ENCODE data around the gene RDH13. TPM values are rescaled to one million over a fixed set of nuclear protein-coding genes. Genes with fewer than 3 reads are reported as not detected.
A peak's percentile ranks its signal among the peaks of the same experiment; 100 is the strongest.

RDH13 gene
- total and polyA plus RNA-seq, 10 of the 15 experiments (the other 5 are each of a cell fraction or from before 2014, with no cell fraction given): 1.3 to 11.6 (median 8.9) TPM

DNA sequence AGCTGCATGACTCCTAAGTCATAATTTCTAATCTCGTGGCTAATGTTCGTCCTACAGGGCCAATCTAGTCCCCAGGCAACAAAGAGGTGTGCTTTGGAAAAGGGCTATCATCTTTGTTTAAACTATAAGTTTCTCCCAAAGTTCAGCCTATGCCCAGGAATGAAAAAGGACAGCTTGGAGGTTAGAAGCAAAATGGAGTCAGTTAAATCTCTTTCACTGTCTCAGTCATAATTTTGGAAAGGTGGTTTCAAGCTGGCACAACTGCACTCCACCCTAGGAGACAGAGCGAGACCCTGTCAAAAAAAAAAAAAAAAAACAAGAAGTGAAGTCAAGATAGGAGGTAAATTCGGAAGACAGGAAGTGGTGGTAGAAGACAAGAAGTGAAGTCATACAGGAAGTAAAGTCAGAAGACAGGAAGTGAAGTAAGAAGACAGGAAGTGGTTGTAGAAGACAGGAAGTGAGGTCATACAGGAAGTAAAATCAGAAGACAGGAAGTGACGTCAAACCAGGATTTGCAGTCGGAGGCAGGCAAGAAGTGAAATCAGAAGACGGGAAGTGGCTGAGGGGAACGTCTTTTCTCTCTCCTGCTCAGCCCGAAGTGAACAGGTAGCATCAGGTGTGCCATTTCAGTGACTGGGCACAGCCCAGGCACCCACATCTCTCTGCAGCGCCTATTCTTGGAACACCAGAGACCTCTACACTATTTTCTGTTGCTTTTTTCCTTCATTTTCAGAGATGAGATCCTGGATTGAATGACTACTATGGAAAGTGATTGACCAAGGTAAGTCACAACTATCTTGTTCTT lies 57.1 kb downstream of the RDH13 start:
- peak overlapping the region; percentile 38; the same call in 1 of the 2 replicates for H3K4me2 ChIP-seq (ENCODE audit: control insufficient read depth, insufficient read depth)
- in situ Hi-C loops (cut with MboI) (no loop called here), intact Hi-C loops (cut with micrococcal nuclease; ENCODE audit: unreplicated experiment) (no loop called here)
- no peak for ATAC-seq
- H3K4me1 ChIP-seq (ENCODE audit: control insufficient read depth, insufficient read depth, low read length): no peaks in the 10 kb centered on the region
- peak overlapping the region; percentile 82 for H2AFZ ChIP-seq (ENCODE audit: control insufficient read depth, low read depth, low read length)
- no peaks in the 10 kb centered on the region for H4K20me1 ChIP-seq (ENCODE audit: control insufficient read depth, insufficient read depth)
- peak; percentile 64 for DNase-seq (ENCODE audit: low read depth, low spot score)
- ChIA-PET SMC1A (ENCODE audit: uncharacterized antibody, unreplicated experiment) (no interaction called here), RAD21 (ENCODE audit: unreplicated experiment) (no interaction called here), CTCF (no interaction called here), POLR2A (interaction anchor here (0.6 kb wide), 1 partner anchor 38 kb away, joined by 4 read pairs; no protein-coding TSS in a partner anchor)
- FAIRE-seq: peak; percentile 7
- BruUV-seq (replicated peaks): no TSS peak
- no peaks in the 10 kb centered on the region for H3K79me2 ChIP-seq (ENCODE audit: control insufficient read depth, insufficient read depth, low read length)
- no peaks in the 10 kb centered on the region for H3K27me3 ChIP-seq (replicated peaks in 1 of 2; ENCODE audit: control insufficient read depth in 2 of 2, insufficient read depth in 2 of 2, low read length in 1 of 2)
- H3K9me3 ChIP-seq (replicated peaks; ENCODE audit: control insufficient read depth, insufficient read depth, low read length): peaks cover 12% of the 10 kb centered on the region
- H3K27ac ChIP-seq (ENCODE audit: control insufficient read depth, insufficient read depth): peak overlapping the region; percentile 12; the same call in 1 of the 2 replicates
- H3K9ac ChIP-seq (ENCODE audit: control insufficient read depth, insufficient read depth, low read length): no peak overlapping the region
- peak overlapping the region; percentile 46; the same call in 1 of the 2 replicates for H3K4me3 ChIP-seq
- H3K36me3 ChIP-seq (ENCODE audit: control insufficient read depth in 2 of 2, insufficient read depth in 2 of 2, low read length in 1 of 2): no peaks in the 10 kb centered on the region
- 18% methylated on average over 10 of the region's 10 CpGs for WGBS (ENCODE audit: insufficient coverage, insufficient replicate concordance, low lambda C conversion rate, missing lambda C conversion rate)
- TF ChIP-seq NFXL1 (IDR thresholded peaks at IDR 0.05; ENCODE audit: borderline replicate concordance): no peak
- TF ChIP-seq, protein P1, sequence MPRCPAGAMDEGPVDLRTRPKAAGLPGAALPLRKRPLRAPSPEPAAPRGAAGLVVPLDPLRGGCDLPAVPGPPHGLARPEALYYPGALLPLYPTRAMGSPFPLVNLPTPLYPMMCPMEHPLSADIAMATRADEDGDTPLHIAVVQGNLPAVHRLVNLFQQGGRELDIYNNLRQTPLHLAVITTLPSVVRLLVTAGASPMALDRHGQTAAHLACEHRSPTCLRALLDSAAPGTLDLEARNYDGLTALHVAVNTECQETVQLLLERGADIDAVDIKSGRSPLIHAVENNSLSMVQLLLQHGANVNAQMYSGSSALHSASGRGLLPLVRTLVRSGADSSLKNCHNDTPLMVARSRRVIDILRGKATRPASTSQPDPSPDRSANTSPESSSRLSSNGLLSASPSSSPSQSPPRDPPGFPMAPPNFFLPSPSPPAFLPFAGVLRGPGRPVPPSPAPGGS (IDR thresholded peaks at IDR 0.05; ENCODE audit: borderline replicate concordance, insufficient read depth, low read depth, low read length, poor library complexity, severe bottlenecking): no peak
- TF ChIP-seq, protein P2, sequence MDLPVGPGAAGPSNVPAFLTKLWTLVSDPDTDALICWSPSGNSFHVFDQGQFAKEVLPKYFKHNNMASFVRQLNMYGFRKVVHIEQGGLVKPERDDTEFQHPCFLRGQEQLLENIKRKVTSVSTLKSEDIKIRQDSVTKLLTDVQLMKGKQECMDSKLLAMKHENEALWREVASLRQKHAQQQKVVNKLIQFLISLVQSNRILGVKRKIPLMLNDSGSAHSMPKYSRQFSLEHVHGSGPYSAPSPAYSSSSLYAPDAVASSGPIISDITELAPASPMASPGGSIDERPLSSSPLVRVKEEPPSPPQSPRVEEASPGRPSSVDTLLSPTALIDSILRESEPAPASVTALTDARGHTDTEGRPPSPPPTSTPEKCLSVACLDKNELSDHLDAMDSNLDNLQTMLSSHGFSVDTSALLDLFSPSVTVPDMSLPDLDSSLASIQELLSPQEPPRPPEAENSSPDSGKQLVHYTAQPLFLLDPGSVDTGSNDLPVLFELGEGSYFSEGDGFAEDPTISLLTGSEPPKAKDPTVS (IDR thresholded peaks at IDR 0.05; ENCODE audit: low read depth, low read length): no peak
- peak; percentile 97 for TF ChIP-seq ATF7 (IDR thresholded peaks at IDR 0.05; ENCODE audit: low read depth)
- no peak for TF ChIP-seq TCF7 (IDR thresholded peaks at IDR 0.05; ENCODE audit: borderline replicate concordance)
- TF ChIP-seq, protein P3, sequence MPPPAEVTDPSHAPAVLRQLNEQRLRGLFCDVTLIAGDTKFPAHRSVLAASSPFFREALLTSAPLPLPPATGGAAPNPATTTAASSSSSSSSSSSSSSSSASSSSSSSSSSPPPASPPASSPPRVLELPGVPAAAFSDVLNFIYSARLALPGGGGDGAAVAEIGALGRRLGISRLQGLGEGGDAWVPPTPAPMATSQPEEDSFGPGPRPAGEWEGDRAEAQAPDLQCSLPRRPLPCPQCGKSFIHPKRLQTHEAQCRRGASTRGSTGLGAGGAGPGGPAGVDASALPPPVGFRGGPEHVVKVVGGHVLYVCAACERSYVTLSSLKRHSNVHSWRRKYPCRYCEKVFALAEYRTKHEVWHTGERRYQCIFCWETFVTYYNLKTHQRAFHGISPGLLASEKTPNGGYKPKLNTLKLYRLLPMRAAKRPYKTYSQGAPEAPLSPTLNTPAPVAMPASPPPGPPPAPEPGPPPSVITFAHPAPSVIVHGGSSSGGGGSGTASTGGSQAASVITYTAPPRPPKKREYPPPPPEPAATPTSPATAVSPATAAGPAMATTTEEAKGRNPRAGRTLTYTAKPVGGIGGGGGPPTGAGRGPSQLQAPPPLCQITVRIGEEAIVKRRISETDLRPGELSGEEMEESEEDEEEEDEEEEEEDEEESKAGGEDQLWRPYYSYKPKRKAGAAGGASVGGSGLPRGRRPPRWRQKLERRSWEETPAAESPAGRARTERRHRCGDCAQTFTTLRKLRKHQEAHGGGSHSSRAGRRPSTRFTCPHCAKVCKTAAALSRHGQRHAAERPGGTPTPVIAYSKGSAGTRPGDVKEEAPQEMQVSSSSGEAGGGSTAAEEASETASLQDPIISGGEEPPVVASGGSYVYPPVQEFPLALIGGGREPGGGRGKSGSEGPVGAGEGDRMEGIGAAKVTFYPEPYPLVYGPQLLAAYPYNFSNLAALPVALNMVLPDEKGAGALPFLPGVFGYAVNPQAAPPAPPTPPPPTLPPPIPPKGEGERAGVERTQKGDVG (CRISPR knock-in tag; IDR thresholded peaks at IDR 0.05): no peak
- TF ChIP-seq, protein P4, sequence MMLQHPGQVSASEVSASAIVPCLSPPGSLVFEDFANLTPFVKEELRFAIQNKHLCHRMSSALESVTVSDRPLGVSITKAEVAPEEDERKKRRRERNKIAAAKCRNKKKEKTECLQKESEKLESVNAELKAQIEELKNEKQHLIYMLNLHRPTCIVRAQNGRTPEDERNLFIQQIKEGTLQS (IDR thresholded peaks at IDR 0.05; ENCODE audit: borderline replicate concordance, extremely low read depth, low read depth, low read length): no peak
- peak; percentile 64 for TF ChIP-seq SPI1 (IDR thresholded peaks at IDR 0.05; ENCODE audit: borderline replicate concordance, insufficient read depth, low read depth, low read length)
- TF ChIP-seq, protein P5, sequence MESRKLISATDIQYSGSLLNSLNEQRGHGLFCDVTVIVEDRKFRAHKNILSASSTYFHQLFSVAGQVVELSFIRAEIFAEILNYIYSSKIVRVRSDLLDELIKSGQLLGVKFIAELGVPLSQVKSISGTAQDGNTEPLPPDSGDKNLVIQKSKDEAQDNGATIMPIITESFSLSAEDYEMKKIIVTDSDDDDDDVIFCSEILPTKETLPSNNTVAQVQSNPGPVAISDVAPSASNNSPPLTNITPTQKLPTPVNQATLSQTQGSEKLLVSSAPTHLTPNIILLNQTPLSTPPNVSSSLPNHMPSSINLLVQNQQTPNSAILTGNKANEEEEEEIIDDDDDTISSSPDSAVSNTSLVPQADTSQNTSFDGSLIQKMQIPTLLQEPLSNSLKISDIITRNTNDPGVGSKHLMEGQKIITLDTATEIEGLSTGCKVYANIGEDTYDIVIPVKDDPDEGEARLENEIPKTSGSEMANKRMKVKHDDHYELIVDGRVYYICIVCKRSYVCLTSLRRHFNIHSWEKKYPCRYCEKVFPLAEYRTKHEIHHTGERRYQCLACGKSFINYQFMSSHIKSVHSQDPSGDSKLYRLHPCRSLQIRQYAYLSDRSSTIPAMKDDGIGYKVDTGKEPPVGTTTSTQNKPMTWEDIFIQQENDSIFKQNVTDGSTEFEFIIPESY (IDR thresholded peaks at IDR 0.05): no peak

All from GM12878 (cell line).